HCT116 (cell line): ENCODE measurements around the gene AFF1. TPM values are rescaled to one million over a fixed set of nuclear protein-coding genes. Genes with fewer than 3 reads are reported as not detected.

Experiments
- ATAC-seq: fragments of 200-7000 bp; cut with Tn5 transposase; 2 replicates; pipeline ENCODE4 v1.9.1; 2020; ENCODE audit warnings: mild to moderate bottlenecking, moderate library complexity
- BruUV-seq: library from RNA; stranded (reverse); fragments of 400-500 nt; replicated peaks from 2 replicates; lab custom pipeline; 2021; lab: Mats Ljungman, UMichigan
- CTCF ChIA-PET: fragments of 300-600 bp; sonication (Branson Sonifier 250); formaldehyde crosslinking; loops from one replicate; lab custom pipeline; 2021; ENCODE audit warnings: antibody characterized with exemption; lab: Charles Lee
- POLR2A ChIA-PET: fragments of 300-600, 350-600 bp; sonication (Branson Sonifier 250); formaldehyde crosslinking; loops from one replicate; lab custom pipeline; 2021; ENCODE audit warnings: antibody characterized with exemption; lab: Charles Lee
- RAD21 ChIA-PET, 2 experiments: fragments of 300-600 bp; sonication (Branson Sonifier 250); formaldehyde crosslinking; loops; one replicate each; lab custom pipeline; 2023; ENCODE audit warnings: low total read pairs in 2 of 2; ENCODE audit not compliant: uncharacterized antibody in 2 of 2, unreplicated experiment in 2 of 2, low non-redundant PET in 1 of 2; lab: Charles Lee
- DNase-seq: peaks from one replicate; pipeline ENCODE4 v3.0.0-alpha.2; 2010; ENCODE audit warnings: low read depth, low spot score
- H2AFZ ChIP-seq: fragments of 200-600 bp; shearing (Covaris generic), sonication (generic); 2 replicates; pipeline ENCODE4 v1.6.1; 2017; ENCODE audit warnings: low read depth, mixed run types, mixed read lengths, antibody characterized with exemption, low read length; ENCODE audit not compliant: poor library complexity, severe bottlenecking
- H3K27ac ChIP-seq: 2 replicates; pipeline ENCODE4 v1.5.1; 2012; ENCODE audit warnings: low read depth, low read length
- H3K27me3 ChIP-seq: fragments of 200-600 bp; sonication (generic); 2 replicates; pipeline ENCODE4 v1.6.1; 2016; ENCODE audit warnings: mixed run types, low read length, mixed read lengths; ENCODE audit not compliant: insufficient read depth
- H3K36me3 ChIP-seq, 2 experiments: fragments of 200-500 bp in 1 of 2; fragments of 200-600 bp in 1 of 2; sonication (Bioruptor generic) in 1 of 2; sonication (generic) in 1 of 2; 2 replicates each; pipeline versions ENCODE4 v1.5.1 to v1.6.1; 2014 to 2016; ENCODE audit warnings: low read length in 2 of 2, inconsistent platforms in 1 of 2, mixed read lengths in 1 of 2, mixed run types in 1 of 2; ENCODE audit not compliant: insufficient read depth in 2 of 2, control insufficient read depth in 1 of 2
- H3K4me1 ChIP-seq, 2 experiments: fragments of 200-600 bp in 1 of 2; sonication (generic) in 1 of 2; 2 replicates each; pipeline versions ENCODE4 v1.5.1 to v1.6.1; 2012 to 2017; ENCODE audit warnings: low read length in 2 of 2, inconsistent platforms in 1 of 2, mild to moderate bottlenecking in 1 of 2, mixed read lengths in 1 of 2, mixed run types in 1 of 2, moderate library complexity in 1 of 2; ENCODE audit not compliant: insufficient read depth in 2 of 2, control insufficient read depth in 1 of 2
- H3K4me2 ChIP-seq: fragments of 200-600 bp; sonication (generic); 2 replicates; pipeline ENCODE4 v1.6.1; 2017; ENCODE audit warnings: mixed run types, low read length, mixed read lengths
- H3K4me3 ChIP-seq, 2 experiments: fragments of 200-600 bp in 1 of 2; sonication (generic) in 1 of 2; replicated peaks in 1 of 2; 2 replicates each; pipeline ENCODE4 v1.5.1; 2011 to 2016; ENCODE audit warnings: low read length in 2 of 2, control low read depth in 1 of 2, low read depth in 1 of 2, mild to moderate bottlenecking in 1 of 2, mixed read lengths in 1 of 2, mixed run types in 1 of 2
- H3K79me2 ChIP-seq: fragments of 200-600 bp; sonication (generic); 2 replicates; pipeline ENCODE4 v1.6.1; 2017; ENCODE audit warnings: mild to moderate bottlenecking, mixed run types, low read length, moderate library complexity, mixed read lengths; ENCODE audit not compliant: insufficient read depth
- H3K9ac ChIP-seq: fragments of 200-600 bp; sonication (generic); 2 replicates; pipeline ENCODE4 v1.6.1; 2016; ENCODE audit warnings: low read length, mixed read lengths
- H3K9me2 ChIP-seq: fragments of 200-600 bp; sonication (generic), shearing (Covaris generic); 2 replicates; pipeline ENCODE4 v1.6.1; 2017; ENCODE audit warnings: mixed run types, mild to moderate bottlenecking, moderate library complexity; ENCODE audit not compliant: insufficient read depth
- H3K9me3 ChIP-seq, 2 experiments: fragments of 200-500 bp in 1 of 2; fragments of 200-600 bp in 1 of 2; sonication (Bioruptor generic) in 1 of 2; sonication (generic) in 1 of 2; 2 replicates each; pipeline ENCODE4 v1.6.1; 2014 to 2017; ENCODE audit warnings: low read length in 2 of 2, mixed read lengths in 2 of 2, inconsistent platforms in 1 of 2, low read depth in 1 of 2, mild to moderate bottlenecking in 1 of 2, mixed run types in 1 of 2, moderate library complexity in 1 of 2; ENCODE audit not compliant: control insufficient read depth in 1 of 2, insufficient read depth in 1 of 2
- H4K20me1 ChIP-seq: fragments of 200-600 bp; sonication (generic), shearing (Covaris generic); 2 replicates; pipeline ENCODE4 v1.6.1; 2017; ENCODE audit warnings: mixed run types, mild to moderate bottlenecking, moderate library complexity; ENCODE audit not compliant: insufficient read depth
- CEBPB ChIP-seq: IDR thresholded peaks from 2 replicates; pipeline ENCODE4 v1.6.1; 2012; ENCODE audit warnings: low read depth
- EZH2 ChIP-seq: fragments of 200-600 bp; sonication (generic); IDR thresholded peaks from 2 replicates; pipeline ENCODE4 v1.6.1; 2017; ENCODE audit warnings: antibody characterized with exemption, mixed run types
- JUND ChIP-seq: IDR thresholded peaks from 2 replicates; pipeline ENCODE4 v1.6.1; 2012
- POLR2A ChIP-seq: IDR thresholded peaks from 2 replicates; pipeline ENCODE4 v1.7.0; 2011; ENCODE audit warnings: borderline replicate concordance; ENCODE audit not compliant: insufficient read depth, insufficient read length; ENCODE audit errors: extremely low read depth
- POLR2AphosphoS5 ChIP-seq: IDR thresholded peaks from 2 replicates; pipeline ENCODE4 v1.6.1; 2011; ENCODE audit warnings: mild to moderate bottlenecking, low read depth, low read length, moderate library complexity
- RAD21 ChIP-seq: IDR thresholded peaks from 2 replicates; pipeline ENCODE4 v1.6.1; 2012; ENCODE audit warnings: low read depth, mild to moderate bottlenecking
- SP1 ChIP-seq: IDR thresholded peaks from 2 replicates; pipeline ENCODE4 v1.6.1; 2012; ENCODE audit warnings: low read depth
- SRF ChIP-seq: IDR thresholded peaks from 2 replicates; pipeline ENCODE4 v1.6.1; 2012; ENCODE audit warnings: low read depth
- YY1 ChIP-seq: IDR thresholded peaks from 2 replicates; pipeline ENCODE4 v1.6.1; 2011; ENCODE audit warnings: low read length, low read depth, moderate library complexity, mild to moderate bottlenecking; ENCODE audit not compliant: insufficient replicate concordance; ENCODE audit errors: extremely low read depth
- ZFX ChIP-seq: fragments of 450-650 bp; IDR thresholded peaks from 2 replicates; pipeline ENCODE4 v1.6.1; 2017
- intact Hi-C: fragments of 100-400 bp; cut with micrococcal nuclease; formaldehyde crosslinking; loops from 2 replicates; pipeline ENCODE4 v1.10.0; 2022
- total RNA-seq: library from RNA; stranded (reverse); gene quantifications from one replicate; pipeline ENCODE4 v1.2.1, GENCODE V29; 2021; ENCODE audit not compliant: unreplicated experiment
- TF ChIP-seq, protein P1 (sequence below), 3 experiments: fragments of 200-600 bp in 1 of 3; sonication (generic) in 1 of 3; IDR thresholded peaks in 2 of 3; conservative IDR thresholded peaks in 1 of 3; 2 replicates each; pipeline ENCODE4 v1.5.1; 2012 to 2017; ENCODE audit warnings: low read depth in 2 of 3, low read length in 2 of 3, antibody characterized with exemption in 1 of 3, borderline replicate concordance in 1 of 3, control low read depth in 1 of 3, mild to moderate bottlenecking in 1 of 3, mixed read lengths in 1 of 3, mixed run types in 1 of 3, moderate library complexity in 1 of 3; ENCODE audit not compliant: insufficient read depth in 1 of 3
- TF ChIP-seq, protein P2 (sequence below): IDR thresholded peaks from 2 replicates; pipeline ENCODE4 v1.6.1; 2012
- TF ChIP-seq, protein P3 (sequence below): IDR thresholded peaks from 2 replicates; pipeline ENCODE4 v1.6.1; 2011; ENCODE audit warnings: mild to moderate bottlenecking, low read length, moderate library complexity; ENCODE audit not compliant: insufficient replicate concordance; ENCODE audit errors: extremely low read depth

The AFF1 gene
- total RNA-seq, 1 experiment from 2014 or later, result 43.1 TPM

DNA sequence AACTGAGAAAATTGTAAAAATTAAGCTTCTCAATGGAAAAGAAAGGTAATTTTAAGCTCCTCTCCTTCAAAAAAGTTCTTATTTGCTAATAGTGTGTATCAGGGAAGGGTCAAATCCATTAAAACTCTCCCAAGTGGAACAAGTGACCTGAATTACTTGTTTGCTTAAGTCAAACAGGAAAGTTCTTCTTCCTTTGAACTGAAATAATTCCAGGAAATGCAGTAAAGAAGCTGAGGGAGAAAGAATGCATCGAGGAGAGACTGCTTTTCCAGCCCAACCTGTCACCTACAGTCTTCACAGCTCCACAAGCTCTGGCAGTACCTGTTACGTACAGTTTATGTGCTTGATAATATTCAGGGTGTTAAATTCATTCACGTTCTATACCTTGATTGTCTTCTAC is 154.6 kb downstream of the AFF1 start:
- no peak overlapping the region for H3K27ac ChIP-seq
- no peak for ATAC-seq
- intact Hi-C loops, result no loop called here
- H3K36me3 ChIP-seq, result no peaks in the 10 kb centered on the region
- H3K27me3 ChIP-seq, result no peaks in the 10 kb centered on the region
- no peak for TF ChIP-seq JUND
- no peak for TF ChIP-seq RAD21
- TF ChIP-seq ZFX, result no peak
- TF ChIP-seq SRF, result no peak
- TF ChIP-seq POLR2A, result no peak
- TF ChIP-seq POLR2AphosphoS5, result no peak
- TF ChIP-seq, protein P1, sequence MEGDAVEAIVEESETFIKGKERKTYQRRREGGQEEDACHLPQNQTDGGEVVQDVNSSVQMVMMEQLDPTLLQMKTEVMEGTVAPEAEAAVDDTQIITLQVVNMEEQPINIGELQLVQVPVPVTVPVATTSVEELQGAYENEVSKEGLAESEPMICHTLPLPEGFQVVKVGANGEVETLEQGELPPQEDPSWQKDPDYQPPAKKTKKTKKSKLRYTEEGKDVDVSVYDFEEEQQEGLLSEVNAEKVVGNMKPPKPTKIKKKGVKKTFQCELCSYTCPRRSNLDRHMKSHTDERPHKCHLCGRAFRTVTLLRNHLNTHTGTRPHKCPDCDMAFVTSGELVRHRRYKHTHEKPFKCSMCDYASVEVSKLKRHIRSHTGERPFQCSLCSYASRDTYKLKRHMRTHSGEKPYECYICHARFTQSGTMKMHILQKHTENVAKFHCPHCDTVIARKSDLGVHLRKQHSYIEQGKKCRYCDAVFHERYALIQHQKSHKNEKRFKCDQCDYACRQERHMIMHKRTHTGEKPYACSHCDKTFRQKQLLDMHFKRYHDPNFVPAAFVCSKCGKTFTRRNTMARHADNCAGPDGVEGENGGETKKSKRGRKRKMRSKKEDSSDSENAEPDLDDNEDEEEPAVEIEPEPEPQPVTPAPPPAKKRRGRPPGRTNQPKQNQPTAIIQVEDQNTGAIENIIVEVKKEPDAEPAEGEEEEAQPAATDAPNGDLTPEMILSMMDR (IDR thresholded peaks at IDR 0.05 in 2 of 3, conservative IDR thresholded peaks at IDR 0.05 in 1 of 3; ENCODE audit: borderline replicate concordance in 1 of 3, insufficient read depth in 1 of 3, low read depth in 2 of 3, low read length in 2 of 3), result no peak
- TF ChIP-seq, protein P2, sequence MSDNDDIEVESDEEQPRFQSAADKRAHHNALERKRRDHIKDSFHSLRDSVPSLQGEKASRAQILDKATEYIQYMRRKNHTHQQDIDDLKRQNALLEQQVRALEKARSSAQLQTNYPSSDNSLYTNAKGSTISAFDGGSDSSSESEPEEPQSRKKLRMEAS, result no peak
- no peak for TF ChIP-seq SP1
- no peak for TF ChIP-seq CEBPB
- no peak for TF ChIP-seq YY1
- TF ChIP-seq, protein P3, sequence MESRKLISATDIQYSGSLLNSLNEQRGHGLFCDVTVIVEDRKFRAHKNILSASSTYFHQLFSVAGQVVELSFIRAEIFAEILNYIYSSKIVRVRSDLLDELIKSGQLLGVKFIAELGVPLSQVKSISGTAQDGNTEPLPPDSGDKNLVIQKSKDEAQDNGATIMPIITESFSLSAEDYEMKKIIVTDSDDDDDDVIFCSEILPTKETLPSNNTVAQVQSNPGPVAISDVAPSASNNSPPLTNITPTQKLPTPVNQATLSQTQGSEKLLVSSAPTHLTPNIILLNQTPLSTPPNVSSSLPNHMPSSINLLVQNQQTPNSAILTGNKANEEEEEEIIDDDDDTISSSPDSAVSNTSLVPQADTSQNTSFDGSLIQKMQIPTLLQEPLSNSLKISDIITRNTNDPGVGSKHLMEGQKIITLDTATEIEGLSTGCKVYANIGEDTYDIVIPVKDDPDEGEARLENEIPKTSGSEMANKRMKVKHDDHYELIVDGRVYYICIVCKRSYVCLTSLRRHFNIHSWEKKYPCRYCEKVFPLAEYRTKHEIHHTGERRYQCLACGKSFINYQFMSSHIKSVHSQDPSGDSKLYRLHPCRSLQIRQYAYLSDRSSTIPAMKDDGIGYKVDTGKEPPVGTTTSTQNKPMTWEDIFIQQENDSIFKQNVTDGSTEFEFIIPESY, result no peak
- TF ChIP-seq EZH2, result no peak
- POLR2A ChIA-PET, result interaction anchor here (1.1 kb wide), 1 partner anchor 83 kb away, joined by 3 read pairs; no protein-coding TSS in a partner anchor
- H3K9me2 ChIP-seq, result no peaks in the 10 kb centered on the region
- no TSS peak for BruUV-seq
- no peaks in the 10 kb centered on the region for H3K9me3 ChIP-seq
- no peaks in the 10 kb centered on the region for H4K20me1 ChIP-seq
- no peak for DNase-seq
- H3K4me2 ChIP-seq, result no peak overlapping the region
- H3K4me1 ChIP-seq, result peaks cover 18 to 20% of the 10 kb centered on the region in 2 experiments
- H3K4me3 ChIP-seq, result no peak overlapping the region
- no peak overlapping the region for H2AFZ ChIP-seq
- no peak overlapping the region for H3K9ac ChIP-seq
- no peaks in the 10 kb centered on the region; the same call in 1 of the 2 replicates for H3K79me2 ChIP-seq
- RAD21 ChIA-PET, result no interaction called here
- CTCF ChIA-PET, result interaction anchor here (1.7 kb wide), 1 partner anchor 167 kb away, joined by 9 read pairs; no protein-coding TSS in a partner anchor
